GF-D8 (cell line): ENCODE results near the gene RPGRIP1.
A peak's percentile ranks its signal among the peaks of the same experiment; 100 is the strongest.
"Not testable (repeated sequence)": the region's sequence is repeated elsewhere in the genome, so short reads cannot be mapped to it uniquely, and the experiment has no call there.

Experiments used
- DNase-seq: peaks from one replicate; lab custom pipeline; 2025; lab: John Stamatoyannopoulos, UW

RPGRIP1 gene

DNA sequence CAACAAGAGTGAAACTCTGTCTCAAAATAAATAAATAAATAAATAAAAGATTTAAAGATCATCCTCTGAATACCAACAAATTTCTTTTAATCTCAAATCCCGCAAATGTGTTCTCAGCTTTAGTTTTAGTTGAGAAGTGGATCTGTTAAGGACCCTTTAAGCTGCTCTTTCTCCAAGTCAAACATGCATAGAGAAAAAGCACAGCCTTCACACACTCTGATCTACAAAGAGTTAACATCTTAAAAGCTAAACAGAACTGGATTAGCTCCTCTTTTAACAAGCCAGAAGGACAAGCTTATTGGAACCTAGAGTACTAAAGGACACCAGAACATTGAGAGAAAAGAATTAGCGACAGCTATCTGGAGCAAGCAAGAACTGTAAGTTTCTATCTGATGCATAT, at the start of gene RPGRIP1:
Gene RPGRIP1, plus strand, starts transcription at position 301 of the 400 bp plus-strand sequence. CDS start 7,894 bp downstream, outside the sequence.
- no peak for DNase-seq

DNA sequence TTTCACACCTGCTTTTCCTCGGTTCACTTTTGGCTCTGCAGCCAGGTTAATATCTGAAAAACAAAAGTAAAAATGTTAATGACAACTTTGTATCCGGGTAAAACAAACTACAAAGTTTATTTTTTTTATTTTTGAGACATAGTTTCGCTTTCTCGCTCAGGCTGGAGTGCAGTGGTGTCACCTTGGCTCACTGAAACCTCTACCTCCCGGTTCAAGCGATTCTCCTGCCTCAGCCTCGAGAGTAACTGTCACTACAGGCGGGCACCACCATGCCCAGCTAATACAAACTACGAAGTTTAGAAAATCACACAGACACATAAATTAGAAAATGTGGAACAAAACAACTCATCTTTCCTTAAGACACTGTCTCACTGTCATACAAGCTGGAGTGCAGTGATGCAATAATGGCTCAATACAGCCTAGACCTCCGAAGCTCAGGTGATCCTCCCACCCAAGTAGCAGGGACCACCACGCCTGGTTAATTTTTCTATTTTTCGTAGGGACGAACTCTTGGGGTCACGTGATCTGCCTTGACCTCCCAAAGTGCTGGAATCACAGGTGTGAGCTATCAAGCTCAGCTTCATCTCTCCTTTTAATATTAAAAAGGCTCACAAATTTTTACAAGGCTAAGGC, 48.7 kb upstream of the RPGRIP1 start:
- DNase-seq, result no peak

DNA sequence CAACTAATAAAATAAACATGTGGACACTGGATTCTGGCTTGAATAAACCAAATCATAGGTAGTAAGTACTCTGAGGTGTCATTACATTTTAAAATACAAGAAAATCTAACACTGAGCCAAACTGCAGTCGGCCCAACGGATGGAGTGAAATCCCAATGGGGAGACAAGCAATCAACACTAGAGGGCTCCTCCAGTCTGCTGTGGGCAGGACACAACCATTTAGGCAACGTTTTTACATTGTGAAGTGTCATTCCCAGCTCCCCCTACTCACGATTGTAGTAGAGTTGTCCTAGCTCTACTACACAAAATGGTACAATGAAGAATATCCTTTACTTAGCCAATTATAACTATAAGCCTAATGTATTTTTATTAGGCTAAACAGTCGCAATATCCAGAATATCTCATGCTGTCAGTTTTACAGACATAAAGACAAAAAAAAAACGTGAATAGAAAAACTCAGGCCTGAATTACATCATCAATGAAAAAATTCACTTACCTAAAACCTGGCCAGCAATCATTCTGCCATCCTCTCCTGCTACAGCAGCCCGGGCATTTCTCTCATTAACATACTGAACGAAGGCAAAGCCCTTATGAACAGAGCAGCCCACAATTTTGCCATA, 46.3 kb upstream of the RPGRIP1 start:
- no peak for DNase-seq

DNA sequence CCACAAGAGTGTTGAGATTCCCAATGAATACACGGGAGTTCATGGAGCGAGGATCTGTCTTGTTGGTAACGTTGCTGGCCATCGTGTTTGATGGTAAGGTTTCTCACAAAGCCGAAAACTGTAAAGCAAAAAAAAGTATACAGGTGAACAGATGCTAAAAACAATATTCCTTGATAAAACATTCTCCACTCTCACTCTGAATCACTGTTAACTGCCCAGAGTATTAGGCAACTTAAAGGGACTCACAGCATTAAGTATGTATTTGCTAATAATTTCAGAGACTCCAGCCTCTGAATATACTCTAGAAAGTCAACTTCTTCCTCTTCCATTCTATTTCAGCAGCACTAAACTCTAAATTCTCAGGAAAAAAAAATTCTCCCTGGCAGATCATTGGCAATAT, 45.8 kb upstream of the RPGRIP1 start:
- DNase-seq, result no peak

DNA sequence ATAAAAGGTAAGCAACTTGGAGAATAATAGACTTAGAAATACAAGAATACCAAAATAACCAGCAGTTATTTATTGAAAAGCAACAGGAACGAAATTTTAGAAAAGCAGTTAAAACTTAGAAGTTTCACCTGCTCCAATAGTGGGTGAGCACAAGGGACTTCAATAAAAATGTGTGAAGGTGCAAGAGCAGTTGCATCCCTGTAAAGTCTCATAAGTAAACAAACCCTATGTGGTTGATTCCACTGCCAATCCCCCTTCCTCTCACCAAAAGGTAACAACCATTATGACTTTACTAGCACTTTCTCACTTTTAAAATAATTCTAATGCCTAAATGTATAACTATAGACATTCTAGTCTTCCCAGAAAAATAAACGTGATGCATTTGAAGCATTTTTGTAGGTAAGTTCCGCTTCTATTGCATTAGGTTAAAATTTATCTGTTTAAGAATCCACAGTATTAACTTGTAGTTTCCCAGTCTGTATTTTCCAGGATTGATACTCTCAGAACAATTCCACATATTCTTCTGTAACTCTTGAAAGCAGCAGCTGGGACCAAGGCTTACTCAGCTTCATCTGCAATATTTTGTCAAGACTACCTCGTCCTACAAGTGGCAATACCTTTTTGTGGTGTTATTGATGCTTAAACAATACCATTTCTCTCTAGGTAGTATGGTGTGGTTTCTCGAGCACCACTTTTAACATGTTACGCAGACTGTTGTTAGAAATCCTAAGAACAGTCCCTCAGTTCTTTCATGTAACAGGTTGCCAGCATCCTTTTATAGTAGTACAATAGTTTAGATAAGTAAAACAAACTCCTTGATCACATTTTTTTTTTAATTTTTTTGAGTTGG, 42.7 kb upstream of the RPGRIP1 start:
- no peak for DNase-seq

DNA sequence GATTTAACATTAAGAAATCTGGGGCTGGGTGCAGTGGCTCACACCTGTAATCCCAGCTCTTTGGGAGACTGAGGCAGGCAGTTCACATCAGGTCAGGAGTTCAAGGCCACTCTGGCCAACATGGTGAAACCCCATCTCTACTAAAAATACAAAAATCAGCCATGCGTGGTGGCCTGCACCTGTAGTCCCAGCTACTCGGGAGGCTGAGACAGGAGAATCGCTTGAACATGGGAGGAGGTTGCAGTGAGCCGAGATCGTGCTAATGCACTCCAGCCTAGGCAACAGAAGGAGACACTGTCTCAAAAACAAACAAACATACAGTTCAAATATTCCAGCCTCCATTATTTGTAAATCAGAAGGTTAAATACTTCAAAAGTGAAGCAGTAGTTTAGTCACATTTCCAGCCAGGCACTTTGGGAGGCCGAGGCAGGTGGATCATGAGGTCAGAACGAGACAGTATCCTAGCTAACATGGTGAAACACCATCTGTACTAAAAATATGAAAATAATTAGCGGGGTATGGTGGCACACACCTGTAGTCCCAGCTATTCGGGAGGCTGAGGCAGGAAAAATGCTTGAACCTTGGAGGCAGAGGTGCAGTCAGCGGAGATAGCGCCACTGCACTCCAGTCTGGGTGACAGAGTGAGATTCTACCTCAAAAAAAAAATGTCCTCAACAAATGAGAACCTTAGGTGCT, 40.9 kb upstream of the RPGRIP1 start:
- no peak for DNase-seq

DNA sequence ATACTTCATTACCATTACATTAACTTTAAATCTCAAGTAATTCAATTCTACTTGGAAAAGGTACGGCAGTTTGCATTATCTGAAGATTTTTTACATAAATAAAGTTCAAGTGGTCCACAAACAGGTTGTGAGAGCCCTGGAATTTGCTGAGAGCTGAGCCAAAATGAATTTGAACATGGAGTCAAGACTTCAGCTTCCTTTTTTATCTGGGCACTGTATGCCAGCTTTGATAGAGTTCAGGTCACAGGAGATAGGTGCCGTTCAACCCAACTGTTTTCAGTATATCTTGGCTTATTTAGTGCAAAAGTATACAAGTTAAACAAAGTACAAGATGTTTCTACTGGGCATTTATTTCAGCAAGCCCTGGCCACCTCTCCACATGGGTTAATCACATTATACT, 39.5 kb upstream of the RPGRIP1 start:
- no peak for DNase-seq

DNA sequence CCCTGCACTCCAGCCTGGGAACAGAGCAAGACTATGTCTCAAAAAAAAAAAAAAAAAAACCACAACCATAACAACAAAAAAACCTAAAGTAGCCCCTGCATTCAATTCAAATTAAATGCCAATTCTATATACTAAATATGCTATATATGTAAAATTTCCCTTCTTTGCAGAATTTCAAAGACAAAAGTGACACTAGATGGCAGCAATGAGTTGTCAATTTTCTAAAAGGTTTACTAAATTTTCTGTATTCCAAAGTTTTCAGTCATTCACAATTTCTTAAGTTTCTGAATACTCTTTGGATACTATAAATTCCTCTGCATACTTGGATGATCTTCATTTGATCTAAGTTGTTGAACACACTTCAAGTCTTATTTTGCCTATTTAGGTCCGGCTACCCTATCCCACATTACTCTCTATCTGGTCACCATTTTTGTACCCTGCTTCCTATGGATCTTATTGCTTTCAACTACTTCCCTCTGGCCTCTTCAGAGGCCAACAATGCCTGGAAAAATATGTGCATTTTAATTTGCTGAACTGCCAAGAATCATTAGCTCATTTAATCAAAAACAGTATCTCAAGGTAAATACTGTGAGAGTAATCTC, 38.6 kb upstream of the RPGRIP1 start:
- DNase-seq, result no peak

DNA sequence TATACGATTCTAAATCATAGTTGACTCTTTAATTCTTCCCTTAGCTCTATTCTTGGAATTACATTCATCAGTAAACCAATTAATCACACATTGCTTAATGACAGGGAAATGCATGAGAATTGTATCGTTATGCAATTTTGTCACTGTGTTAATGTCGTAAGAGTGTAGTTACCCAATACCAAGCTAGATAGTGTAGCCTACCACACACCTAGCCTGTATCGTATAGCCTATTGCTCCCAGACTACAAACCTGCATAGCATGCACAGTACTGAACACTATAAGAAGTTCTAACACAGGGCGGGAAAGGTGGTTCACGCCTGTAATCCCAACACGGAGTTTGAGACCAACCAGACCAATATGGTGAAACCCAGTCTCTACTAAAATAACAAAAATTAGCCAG, 35.3 kb upstream of the RPGRIP1 start:
- DNase-seq, result peak; percentile 54

DNA sequence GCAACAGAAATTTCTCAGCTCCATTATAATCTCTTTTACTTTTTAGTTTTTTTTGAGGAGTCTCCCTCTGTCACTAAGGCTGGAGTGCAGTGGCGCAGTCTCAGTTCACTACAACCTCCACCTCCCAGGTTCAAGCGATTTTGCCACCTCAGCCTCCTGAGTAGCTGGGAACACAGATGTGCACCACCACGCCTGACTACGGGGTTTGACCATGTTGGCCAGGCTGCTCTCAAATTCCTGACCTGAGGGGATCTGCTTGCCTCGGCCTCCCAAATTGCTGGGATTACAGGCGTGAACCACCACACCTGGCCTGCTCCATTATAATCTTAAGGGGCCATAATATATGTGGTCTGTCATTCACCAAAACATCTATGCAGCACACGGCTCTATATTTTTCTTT, 34.1 kb upstream of the RPGRIP1 start:
- DNase-seq, result no peak

DNA sequence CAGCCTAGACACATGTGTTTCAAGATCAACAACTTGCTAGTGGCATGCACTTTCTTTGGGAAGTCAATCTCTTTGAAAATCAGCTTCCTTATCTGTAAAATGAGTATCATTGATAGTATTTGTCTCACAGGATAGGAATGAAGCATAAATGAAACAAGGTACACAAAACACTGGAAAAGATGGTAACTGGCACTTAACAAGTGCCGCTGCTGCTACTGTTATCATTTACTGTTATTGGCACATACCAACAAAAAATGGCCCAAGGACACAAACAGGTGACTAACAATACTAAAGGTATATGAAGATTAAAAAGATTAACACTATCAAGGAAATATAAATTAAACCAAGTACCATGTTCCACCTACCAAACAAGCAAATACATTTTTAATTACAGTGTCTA, 31.5 kb upstream of the RPGRIP1 start:
- no peak for DNase-seq

DNA sequence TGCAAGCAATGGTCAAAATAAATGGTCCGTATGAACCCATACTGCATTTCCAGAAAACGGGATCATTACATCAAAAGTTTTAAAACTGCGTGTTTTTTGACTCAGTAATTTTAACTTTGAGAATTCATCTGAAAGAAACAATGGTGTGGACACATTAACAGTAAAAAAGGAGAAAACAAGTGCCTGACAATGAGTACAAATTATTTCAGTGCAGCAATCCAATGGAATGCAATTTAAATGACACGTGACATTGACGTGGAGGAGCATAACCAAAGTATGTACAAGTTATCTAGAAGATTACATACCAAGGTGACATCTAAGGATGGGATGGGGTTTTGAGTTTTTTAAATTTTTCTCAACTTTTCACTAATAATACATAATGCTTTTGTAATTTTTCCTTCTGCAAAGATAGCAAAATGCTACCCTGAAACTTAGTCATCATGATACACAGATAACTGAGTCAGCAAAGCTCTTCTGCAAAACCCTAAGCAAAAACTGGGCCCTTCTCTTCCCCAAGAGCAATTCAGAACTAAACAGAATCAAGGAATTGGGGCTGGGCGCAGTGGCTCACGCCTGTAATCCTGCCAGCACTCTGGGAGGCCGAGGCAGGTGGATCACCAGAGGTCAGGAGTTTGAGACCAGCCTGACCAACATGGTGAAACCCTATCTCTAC, 31.0 kb upstream of the RPGRIP1 start:
- no peak for DNase-seq

DNA sequence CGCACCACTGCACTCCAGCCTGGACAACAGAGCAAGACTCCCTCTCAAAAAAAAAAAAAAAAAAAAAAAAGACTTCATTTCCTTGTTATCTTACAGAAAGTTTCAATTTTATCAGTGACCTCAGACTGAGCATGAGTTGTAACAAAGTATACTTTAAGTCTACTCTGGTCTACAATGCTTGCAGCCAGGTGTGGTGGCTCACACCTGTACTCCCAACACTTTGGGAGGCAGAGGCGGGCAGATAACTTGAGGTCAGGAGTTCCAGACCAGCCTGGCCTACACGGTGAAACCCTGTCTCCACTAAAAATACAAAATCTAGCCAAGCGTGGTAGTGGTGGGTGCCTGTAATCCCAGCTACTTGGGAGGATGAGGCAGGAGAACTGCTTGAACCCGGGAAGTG, 28.7 kb upstream of the RPGRIP1 start:
- no peak for DNase-seq

DNA sequence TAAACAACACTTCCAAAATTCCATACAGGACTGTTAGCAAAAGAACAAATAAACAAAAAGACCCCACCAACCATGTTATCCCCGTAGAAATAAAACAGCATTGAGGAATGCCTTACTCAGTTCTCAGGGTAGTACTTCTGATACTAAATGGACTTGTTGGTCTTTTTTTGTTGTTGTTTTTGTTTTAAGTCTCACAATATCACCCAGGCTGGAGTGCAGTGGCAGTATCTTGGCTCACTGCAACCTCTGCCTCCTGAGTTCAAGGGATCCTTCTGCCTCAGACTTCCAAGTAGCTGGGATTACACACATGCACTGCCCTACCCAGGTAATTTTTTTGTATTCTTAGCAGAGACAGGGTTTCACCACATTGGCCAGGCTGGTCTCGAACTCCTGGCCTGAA, 27.7 kb upstream of the RPGRIP1 start:
- DNase-seq, result no peak

DNA sequence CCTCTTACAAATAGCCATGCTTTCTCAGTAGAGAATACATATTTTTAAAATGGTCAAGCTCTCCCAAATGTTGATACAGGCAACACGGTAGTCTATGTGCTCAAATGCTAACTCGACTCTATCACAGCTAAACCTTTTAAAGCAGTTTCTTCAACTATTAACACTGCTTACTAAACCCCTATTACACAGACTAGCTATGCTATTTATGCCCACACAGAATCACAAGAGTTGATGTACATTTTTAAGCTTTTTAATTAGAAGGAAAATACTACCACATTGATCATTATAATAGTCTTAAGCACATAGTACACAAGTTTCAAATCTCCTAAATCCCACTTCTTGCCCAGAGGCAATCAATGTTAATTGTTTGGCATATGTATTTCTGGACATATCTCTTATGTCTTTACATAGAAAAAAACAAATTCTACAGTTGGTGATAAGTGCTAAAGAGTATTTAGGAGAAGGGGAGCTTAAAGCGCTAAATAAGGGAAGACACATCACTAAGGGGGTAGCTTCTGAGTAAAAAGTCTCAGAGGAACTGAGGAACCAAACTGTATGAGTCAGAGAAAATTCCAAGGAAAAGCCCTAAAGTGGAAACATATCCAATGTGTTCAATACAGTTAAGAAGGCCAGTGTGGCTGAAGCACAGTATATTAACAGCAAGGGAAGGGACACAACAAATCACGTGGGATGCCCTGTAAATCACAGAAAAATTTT, 24.3 kb upstream of the RPGRIP1 start:
- no peak for DNase-seq

DNA sequence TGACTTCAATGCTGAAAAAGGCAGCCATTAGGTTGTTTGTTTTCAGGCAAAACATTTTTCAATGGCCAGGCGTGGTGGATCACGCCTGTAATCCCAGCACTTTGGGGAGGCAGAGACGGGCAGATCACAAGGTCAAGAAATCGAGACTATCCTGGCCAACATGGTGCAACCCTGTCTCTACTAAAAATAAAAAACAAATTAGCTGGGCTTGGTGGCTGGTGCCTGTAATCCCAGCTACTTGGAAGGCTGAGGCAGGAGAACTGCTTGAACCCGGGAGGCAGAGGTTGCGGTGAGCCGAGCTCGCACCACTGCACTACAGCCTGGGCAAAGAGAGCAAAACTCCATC, 23.8 kb upstream of the RPGRIP1 start:
- DNase-seq, result not testable (repeated sequence)

DNA sequence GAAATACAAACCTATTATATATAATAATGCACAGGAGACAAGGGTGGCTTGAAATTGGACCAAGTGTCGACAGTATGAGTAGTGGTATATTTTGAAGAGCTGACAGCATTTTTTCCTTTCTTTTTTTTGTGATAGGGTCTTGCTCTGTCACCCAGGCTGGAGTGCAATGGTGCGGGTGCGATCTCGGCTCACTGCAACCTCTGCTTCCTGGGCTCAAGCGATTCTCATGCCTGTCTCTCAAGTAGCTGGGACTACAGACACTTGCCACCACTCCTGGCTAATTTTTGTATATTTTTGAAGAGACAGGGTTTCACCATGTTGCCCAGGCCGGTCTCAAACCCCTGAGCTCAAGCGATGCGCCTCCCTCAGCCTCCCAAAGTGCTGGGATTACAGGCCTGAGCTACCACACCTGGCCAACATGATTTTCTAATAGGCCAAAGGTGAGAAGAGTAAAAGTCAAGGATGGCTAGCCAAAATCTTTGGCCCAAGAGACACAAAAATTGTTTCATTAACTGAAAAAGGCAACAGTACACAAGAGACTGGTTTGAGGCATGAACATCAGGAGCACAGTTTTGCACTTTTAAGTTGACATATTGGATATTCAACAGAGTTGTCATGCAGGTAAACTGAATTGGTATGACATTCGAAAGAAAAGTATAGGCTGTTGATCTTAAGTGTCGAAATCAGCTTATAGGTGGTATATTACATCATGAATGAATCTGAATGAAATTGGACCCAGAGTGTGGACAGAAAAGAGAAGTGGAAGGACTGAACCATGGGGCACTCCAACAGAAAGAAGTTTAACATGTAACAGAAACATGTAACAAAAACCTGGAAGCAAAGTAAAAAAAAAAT, 23.1 kb upstream of the RPGRIP1 start:
- peak; percentile 10 for DNase-seq

DNA sequence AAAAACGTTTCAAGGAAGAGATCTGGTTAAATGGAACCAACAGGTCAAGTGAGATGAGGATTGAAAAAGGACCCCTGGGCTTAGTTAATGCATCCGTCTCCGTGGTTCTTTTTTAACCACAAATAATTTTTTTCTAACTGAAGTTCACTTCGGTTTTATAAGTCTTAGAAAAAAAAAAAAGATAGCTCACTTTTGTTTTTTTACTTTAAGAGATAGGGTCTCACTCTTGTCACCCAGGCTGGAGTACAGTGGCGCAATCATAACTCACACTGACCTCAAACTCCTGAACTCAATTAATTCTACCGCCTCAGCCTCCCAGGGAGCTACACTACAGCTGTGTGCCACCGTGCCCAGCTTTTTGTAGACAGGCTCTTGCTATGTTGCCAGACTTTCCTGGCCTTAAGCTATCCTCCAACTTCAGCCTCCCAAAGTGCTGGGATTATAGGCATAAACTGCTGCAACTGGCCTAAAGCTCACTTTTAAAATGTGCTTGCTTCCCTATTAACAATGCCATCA, 22.4 kb upstream of the RPGRIP1 start:
- no peak for DNase-seq

DNA sequence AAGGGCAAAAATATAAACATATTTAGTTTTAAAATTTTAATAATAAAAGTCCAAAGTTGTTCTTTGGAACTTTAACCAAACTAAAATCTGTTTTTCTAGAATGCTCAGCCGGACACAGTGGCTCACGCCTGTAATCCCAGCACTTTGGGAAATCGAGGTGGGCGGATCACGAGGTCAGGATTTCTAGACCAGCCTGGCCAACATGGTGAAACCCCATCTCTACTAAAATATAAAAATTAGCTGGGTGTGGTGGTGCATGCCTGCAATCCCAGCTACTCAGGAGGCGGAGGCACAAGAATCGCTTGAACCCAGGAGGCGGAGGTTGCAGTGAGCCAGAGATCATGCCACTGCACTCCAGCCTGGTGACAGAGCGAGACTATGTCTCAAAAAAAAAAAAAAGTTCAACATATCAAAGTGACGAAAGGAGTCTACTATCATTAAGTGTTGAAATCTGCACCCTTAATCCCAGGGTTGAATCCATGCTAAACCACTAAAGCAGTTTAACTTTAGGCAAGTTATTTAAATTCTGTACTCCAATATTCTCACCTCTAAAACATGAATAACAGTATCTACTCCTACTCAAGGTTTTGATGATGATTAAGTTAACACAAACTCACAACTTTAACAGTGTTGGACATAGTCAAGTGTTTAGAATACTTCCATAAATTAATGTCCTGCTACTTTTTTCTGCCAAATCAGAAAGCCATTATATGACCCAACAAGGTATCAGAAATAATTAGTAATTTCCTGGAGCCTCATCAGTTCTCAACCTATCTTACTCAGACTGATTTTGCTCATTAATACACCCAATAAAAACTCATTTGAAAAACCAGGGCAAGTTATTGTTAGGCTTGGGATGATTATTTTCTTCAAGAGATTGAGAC, 21.6 kb upstream of the RPGRIP1 start:
- DNase-seq, result no peak
